ENCODE measurements around the gene NSFL1C.

NSFL1C gene

DNA sequence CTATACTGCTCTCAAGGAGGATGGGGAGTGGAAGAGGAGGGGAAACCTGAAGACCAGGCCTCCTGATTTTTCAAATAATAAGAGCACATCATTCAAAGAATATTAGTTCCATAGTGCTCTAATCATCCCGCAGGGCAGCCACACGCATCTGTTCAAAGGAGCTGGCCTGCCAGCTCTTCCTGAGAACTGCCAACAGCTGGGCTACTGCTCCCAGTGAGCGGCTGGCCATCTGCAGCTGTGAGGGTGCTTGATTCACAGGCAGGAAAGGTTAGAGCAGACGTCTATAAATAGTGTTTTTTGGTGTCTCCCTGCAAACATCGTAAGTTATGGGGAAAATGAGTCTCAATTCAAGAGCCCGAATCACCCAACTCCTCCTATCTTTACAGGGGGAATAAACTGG is 17.3 kb downstream of the NSFL1C start:
- H3F3A ChIP-seq (ENCODE audit: insufficient read depth): no peaks in the 10 kb centered on the region
- no peaks in the 10 kb centered on the region for H3K27me3 ChIP-seq (ENCODE audit: low read length)
- no peaks in the 10 kb centered on the region for H4K20me1 ChIP-seq (ENCODE audit: low read depth, low read length)
- peaks cover 2% of the 10 kb centered on the region; the same call in 1 of the 2 replicates for H3K36me3 ChIP-seq (ENCODE audit: low read length)
- no peak overlapping the region for H3K9ac ChIP-seq (ENCODE audit: low read length)
- no peaks in the 10 kb centered on the region for H3K9me3 ChIP-seq (ENCODE audit: insufficient read depth, low read length)
- H3K4me3 ChIP-seq (ENCODE audit: insufficient read depth, low read length, poor library complexity, severe bottlenecking): no peak overlapping the region
- no peak for TF ChIP-seq EZH2phosphoT487 (conservative IDR thresholded peaks at IDR 0.05; ENCODE audit: low read length)
- TF ChIP-seq, protein P1, sequence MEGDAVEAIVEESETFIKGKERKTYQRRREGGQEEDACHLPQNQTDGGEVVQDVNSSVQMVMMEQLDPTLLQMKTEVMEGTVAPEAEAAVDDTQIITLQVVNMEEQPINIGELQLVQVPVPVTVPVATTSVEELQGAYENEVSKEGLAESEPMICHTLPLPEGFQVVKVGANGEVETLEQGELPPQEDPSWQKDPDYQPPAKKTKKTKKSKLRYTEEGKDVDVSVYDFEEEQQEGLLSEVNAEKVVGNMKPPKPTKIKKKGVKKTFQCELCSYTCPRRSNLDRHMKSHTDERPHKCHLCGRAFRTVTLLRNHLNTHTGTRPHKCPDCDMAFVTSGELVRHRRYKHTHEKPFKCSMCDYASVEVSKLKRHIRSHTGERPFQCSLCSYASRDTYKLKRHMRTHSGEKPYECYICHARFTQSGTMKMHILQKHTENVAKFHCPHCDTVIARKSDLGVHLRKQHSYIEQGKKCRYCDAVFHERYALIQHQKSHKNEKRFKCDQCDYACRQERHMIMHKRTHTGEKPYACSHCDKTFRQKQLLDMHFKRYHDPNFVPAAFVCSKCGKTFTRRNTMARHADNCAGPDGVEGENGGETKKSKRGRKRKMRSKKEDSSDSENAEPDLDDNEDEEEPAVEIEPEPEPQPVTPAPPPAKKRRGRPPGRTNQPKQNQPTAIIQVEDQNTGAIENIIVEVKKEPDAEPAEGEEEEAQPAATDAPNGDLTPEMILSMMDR (IDR thresholded peaks at IDR 0.05; ENCODE audit: insufficient read depth, low read length, poor library complexity, severe bottlenecking): no peak
- H3K9me2 ChIP-seq (replicated peaks; ENCODE audit: insufficient read depth, low read length): no peaks in the 10 kb centered on the region
- H3K27ac ChIP-seq (ENCODE audit: low read depth, low read length): no peak overlapping the region
- no peaks in the 10 kb centered on the region for H3K79me2 ChIP-seq (ENCODE audit: insufficient read depth, low read length)
- no peak overlapping the region for H3K4me2 ChIP-seq (ENCODE audit: low read depth, low read length, poor library complexity, severe bottlenecking)
- no peak overlapping the region for H2AFZ ChIP-seq (ENCODE audit: low read depth, low read length, severe bottlenecking)

DNA sequence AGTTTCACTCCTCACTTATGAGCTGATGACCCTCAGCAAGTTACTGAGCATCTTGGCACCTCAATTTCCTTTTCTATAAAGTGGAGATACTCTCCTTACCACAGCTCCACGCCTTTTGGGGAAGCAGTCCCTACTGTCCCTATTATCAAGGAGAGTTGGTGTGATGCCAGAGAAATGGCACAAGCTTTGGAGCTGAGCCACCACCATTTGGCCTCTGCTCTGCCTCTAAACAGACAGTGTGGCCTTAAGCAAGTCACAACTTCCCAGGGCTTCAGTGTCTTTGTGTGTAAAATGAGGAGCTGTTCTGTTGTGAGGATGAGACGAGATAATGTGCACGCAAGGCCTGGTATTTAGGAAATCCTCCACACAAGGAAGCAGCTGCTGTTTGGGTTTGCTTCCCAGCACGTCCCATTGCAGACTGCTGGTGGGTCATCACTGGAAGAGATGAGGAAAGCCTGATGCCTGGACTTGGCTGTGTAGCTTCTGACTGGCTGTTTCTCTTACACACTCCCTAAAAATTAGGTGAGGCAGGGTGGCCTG is 18.5 kb downstream of the NSFL1C start:
- Histone ChIP-seq H3K27ac (ENCODE audit: low read depth, low read length) (no peak overlapping the region), H3K27me3 (ENCODE audit: low read length) (no peaks in the 10 kb centered on the region), H3K36me3 (ENCODE audit: low read length) (peaks cover 2% of the 10 kb centered on the region; the same call in 1 of the 2 replicates), H4K20me1 (ENCODE audit: low read depth, low read length) (no peaks in the 10 kb centered on the region), H3K4me2 (ENCODE audit: low read depth, low read length, poor library complexity, severe bottlenecking) (no peak overlapping the region), H3K79me2 (ENCODE audit: insufficient read depth, low read length) (no peaks in the 10 kb centered on the region), H3K4me3 (ENCODE audit: insufficient read depth, low read length, poor library complexity, severe bottlenecking) (no peak overlapping the region), H3K9me2 (replicated peaks; ENCODE audit: insufficient read depth, low read length) (no peaks in the 10 kb centered on the region), H3K9ac (ENCODE audit: low read length) (no peak overlapping the region), H3F3A (ENCODE audit: insufficient read depth) (no peaks in the 10 kb centered on the region), H3K9me3 (ENCODE audit: insufficient read depth, low read length) (no peaks in the 10 kb centered on the region), H2AFZ (ENCODE audit: low read depth, low read length, severe bottlenecking) (no peak overlapping the region)
- no peak for TF ChIP-seq EZH2phosphoT487 (conservative IDR thresholded peaks at IDR 0.05; ENCODE audit: low read length)
- TF ChIP-seq, protein P1 (IDR thresholded peaks at IDR 0.05; ENCODE audit: insufficient read depth, low read length, poor library complexity, severe bottlenecking): no peak

DNA sequence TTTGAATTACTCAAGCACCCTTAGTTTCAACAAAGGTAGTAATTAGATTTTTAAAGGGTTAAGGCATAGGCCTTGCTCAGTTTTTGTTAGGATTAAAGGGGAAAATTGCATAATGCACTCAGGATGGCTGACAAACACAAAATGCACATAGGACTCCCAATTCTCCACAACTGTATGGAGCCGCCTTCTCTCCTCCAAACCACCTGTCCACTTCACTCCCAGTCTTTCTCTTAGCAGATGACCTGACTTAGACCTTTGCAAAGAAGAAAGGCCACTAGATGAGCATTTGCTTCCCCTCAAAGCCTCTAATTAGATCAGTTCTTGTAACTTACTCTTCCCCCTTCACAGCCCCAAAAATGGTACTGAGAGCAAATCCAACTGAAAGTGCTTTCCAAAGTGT is 20.1 kb downstream of the NSFL1C start:
- H3K9me3 ChIP-seq (ENCODE audit: insufficient read depth, low read length): no peaks in the 10 kb centered on the region
- H3F3A ChIP-seq (ENCODE audit: insufficient read depth): no peaks in the 10 kb centered on the region
- H3K27me3 ChIP-seq (ENCODE audit: low read length): no peaks in the 10 kb centered on the region
- H3K36me3 ChIP-seq (ENCODE audit: low read length): peaks cover 2% of the 10 kb centered on the region; the same call in 1 of the 2 replicates
- H2AFZ ChIP-seq (ENCODE audit: low read depth, low read length, severe bottlenecking): no peak overlapping the region
- H3K27ac ChIP-seq (ENCODE audit: low read depth, low read length): no peak overlapping the region
- H3K9me2 ChIP-seq (replicated peaks; ENCODE audit: insufficient read depth, low read length): no peaks in the 10 kb centered on the region
- H3K79me2 ChIP-seq (ENCODE audit: insufficient read depth, low read length): no peaks in the 10 kb centered on the region
- no peak overlapping the region for H3K4me3 ChIP-seq (ENCODE audit: insufficient read depth, low read length, poor library complexity, severe bottlenecking)
- no peak overlapping the region for H3K4me2 ChIP-seq (ENCODE audit: low read depth, low read length, poor library complexity, severe bottlenecking)
- no peak overlapping the region for H3K9ac ChIP-seq (ENCODE audit: low read length)
- TF ChIP-seq, protein P1 (IDR thresholded peaks at IDR 0.05; ENCODE audit: insufficient read depth, low read length, poor library complexity, severe bottlenecking): no peak
- no peak for TF ChIP-seq EZH2phosphoT487 (conservative IDR thresholded peaks at IDR 0.05; ENCODE audit: low read length)
- no peaks in the 10 kb centered on the region for H4K20me1 ChIP-seq (ENCODE audit: low read depth, low read length)

Data from SU-DHL-6 (cell line).